ENCODE data around the gene STX3.
"Not testable (repeated sequence)": the region's sequence is repeated elsewhere in the genome, so short reads cannot be mapped to it uniquely, and the experiment has no call there.

Gene STX3

DNA sequence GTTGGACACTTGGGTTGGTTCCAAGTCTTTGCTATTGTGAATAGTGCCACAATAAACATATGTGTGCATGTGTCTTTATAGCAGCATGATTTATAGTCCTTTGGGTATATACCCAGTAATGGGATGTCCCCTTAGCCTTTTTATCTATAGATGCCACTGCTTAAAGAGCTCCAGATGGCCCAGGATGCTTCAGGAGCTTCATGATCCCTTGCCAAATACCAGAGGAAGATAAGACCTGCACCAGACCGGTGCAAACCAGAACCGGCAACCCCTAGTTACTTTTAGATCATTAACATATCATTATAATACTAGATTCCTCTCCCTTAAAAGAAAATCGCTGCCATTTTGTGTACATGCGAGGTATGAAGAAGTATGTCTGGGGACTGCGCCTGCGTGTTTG, 93.3 kb downstream of the STX3 start:
- H3K36me3 Mint-ChIP-seq (ENCODE audit: low read depth); H3K27ac Mint-ChIP-seq; intact Hi-C loops (cut with micrococcal nuclease); H3K4me1 Mint-ChIP-seq (ENCODE audit: low read depth); H3K9me3 Mint-ChIP-seq; H3K27me3 Mint-ChIP-seq; H3K4me3 Mint-ChIP-seq: not testable (repeated sequence)

DNA sequence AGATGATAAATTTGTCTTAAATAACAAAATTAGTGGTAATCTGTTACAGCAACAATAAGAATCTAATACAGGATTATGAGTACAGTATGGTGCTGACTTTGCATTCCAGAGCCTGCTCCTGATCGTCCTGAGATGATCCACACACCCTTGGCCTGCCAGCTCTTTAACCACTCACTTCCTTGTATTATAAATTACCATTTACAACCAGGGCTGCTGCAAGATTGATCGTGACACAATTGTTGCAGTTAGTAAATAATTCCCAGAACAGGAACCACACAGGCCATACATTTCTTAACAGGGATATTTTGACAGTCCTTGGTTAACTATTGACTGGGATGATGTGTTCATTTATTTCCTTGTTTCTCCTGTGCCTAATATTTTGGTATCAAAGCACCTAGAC, 94.0 kb downstream of the STX3 start:
- H3K27me3 Mint-ChIP-seq = no peaks in the 10 kb centered on the region
- no peaks in the 10 kb centered on the region for H3K36me3 Mint-ChIP-seq (ENCODE audit: low read depth)
- intact Hi-C loops (cut with micrococcal nuclease) = no loop called here
- H3K9me3 Mint-ChIP-seq = no peaks in the 10 kb centered on the region
- H3K27ac Mint-ChIP-seq = no peak overlapping the region
- H3K4me3 Mint-ChIP-seq = no peak overlapping the region
- H3K4me1 Mint-ChIP-seq (ENCODE audit: low read depth) = no peaks in the 10 kb centered on the region

DNA sequence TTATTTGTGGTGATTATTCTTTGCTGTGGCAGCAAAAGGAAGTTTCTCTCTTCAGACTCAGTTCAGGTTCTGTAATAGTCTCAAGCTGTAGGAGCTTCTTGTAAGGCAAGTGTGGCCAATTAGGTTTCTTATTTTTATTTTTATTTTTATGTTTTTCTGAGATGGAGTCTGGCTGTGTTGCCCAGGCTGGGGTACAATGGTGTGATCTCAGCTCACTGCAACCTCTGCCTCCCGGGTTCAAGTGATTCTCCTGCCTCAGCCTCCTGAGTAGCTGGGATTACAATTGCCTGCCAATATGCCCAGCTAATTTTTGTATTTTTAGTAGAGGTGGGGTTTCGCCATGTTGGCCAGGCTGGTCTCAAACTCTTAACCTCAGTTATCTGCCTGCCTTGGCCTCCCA, 94.4 kb downstream of the STX3 start:
- H3K9me3 Mint-ChIP-seq; H3K27ac Mint-ChIP-seq; H3K27me3 Mint-ChIP-seq; H3K4me1 Mint-ChIP-seq (ENCODE audit: low read depth); intact Hi-C loops (cut with micrococcal nuclease); H3K4me3 Mint-ChIP-seq; H3K36me3 Mint-ChIP-seq (ENCODE audit: low read depth): not testable (repeated sequence)

- H3K9me3 Mint-ChIP-seq; H3K27me3 Mint-ChIP-seq; H3K36me3 Mint-ChIP-seq (ENCODE audit: low read depth); H3K4me1 Mint-ChIP-seq (ENCODE audit: low read depth); intact Hi-C loops (cut with micrococcal nuclease); H3K4me3 Mint-ChIP-seq; H3K27ac Mint-ChIP-seq: not testable (repeated sequence)
Observed at GRCh38 chr11:59851416-59851815, 96.2 kb downstream of the STX3 start.

GRCh38 chr11:59854871-59855270, 99.7 kb downstream of the STX3 start:
- H3K36me3 Mint-ChIP-seq (ENCODE audit: low read depth) = no peaks in the 10 kb centered on the region
- no peaks in the 10 kb centered on the region for H3K27me3 Mint-ChIP-seq
- no peak overlapping the region for H3K4me3 Mint-ChIP-seq
- intact Hi-C loops (cut with micrococcal nuclease) = no loop called here
- H3K9me3 Mint-ChIP-seq = no peaks in the 10 kb centered on the region
- H3K4me1 Mint-ChIP-seq (ENCODE audit: low read depth) = peaks cover 11% of the 10 kb centered on the region
- no peak overlapping the region for H3K27ac Mint-ChIP-seq

Data from dendritic cell treated with granulocyte-macrophage colony-stimulating factor and Interleukin-4, amounts not matched to agents 40 ng/mL and 50 ng/mL, for 4 days (primary cell).